ENCODE data around the gene CTPS1.

The CTPS1 gene

DNA sequence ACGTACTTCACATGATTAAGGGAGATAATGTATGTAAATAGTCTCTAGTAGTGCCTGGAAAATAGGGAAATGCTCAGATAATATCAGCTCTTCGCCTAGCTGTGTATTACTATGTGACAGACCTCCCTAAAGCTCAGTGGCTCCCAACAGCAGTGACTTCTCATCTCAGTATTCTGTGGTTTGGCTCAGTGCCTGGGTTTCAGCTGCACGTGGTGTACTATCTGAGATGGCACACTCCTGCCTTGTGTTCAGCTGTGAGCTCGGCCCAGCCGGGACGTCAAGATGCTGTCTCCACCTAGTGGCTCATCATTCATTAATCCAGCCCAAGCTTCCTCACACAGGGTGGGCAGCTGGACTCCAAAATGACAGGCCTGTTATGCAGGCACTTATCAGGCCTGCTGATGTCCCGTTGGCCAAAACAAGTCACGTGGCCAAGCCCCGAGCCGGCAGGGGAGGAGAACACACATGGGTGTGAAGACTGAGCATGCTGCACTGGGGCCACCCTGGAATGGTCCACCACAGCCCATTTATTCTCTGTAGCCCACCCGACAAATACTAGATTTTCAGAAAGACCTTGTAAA, 24.2 kb downstream of the CTPS1 start:
- peak; percentile 93 for DNase-seq

GRCh38 chr1:41005876-41006275, 26.4 kb downstream of the CTPS1 start:
- no peak for DNase-seq

DNA sequence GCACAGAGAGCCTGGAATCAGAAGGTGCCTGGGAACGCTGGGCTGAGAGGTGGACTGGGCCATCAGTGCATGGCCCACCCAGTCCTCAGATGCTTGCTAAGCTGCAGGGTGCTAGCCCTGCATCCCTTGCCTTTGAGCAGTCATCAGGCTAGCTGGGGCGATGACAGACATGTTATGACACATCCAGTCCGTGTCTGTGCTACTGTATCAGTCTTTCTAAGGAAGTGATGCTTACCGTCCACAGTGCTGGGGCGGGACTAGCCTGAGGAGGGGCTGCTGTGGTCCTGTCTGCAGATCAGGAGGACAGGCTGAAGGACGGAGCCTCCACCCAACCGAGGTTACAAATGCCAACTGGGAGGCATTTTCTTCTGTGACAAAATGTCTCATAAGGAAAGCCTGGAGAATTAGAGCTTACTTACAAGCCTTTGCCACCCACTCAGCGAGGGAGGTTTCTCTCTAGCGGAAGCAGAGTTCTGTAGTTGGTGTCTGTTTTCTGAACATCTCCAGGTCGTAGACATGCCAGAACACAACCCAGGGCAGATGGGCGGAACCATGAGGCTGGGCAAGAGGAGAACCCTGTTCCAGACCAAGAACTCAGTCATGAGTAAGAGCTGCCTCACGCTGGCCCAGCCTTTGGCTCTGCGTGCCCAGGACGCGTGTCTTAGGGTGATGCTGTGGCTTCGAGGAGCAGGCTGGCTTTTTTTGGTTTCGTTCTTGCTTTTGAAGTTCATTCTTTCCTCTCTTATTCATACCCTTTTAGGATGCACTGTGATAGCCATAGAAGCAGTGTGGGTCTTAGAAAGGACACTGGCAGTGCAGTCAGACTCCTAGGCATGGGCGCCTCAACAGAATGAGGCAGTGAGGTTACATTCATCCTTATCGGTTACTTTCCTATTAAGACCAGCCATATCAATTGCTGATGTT, 27.7 kb downstream of the CTPS1 start:
- no peak for DNase-seq

DNA sequence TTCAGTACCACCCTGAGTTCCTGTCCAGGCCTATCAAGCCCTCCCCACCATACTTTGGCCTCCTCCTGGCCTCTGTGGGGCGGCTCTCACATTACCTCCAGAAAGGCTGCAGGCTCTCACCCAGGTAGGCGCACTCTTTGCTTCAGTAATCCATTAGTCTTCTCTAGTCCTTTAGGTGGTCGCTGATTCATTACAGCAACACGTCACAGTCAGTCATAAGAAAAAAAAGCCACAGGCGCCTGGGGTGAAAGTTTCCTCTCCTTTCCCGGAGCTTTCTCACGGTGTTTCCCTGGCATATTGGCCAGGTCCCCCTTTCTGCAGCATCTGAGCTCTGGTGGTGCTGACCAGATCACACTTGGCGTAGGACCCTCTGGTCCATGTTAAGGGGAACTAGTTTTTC, 30.0 kb downstream of the CTPS1 start:
- no peak for DNase-seq

GRCh38 chr1:41010345-41010744, 30.8 kb downstream of the CTPS1 start:
- DNase-seq: no peak

DNA sequence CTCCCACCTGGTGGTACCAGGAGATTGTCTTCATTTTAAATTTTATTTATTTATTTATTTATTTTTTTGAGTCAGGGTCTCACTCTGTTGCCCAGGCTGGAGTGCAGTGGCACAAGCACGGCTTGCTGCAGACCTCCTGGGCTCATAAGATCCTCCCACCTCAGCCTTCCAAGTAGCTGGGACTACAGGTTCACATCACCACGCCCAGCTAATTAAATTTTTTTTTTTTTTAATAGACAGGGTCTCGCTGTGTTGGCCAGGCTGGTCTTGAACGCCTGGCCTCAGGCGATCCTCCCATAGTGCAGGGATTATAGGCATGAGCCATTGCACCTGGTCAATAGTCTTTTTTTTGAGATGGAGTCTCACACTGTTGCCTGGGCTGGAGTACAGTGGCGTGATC, 33.5 kb downstream of the CTPS1 start:
- DNase-seq: no peak

DNA sequence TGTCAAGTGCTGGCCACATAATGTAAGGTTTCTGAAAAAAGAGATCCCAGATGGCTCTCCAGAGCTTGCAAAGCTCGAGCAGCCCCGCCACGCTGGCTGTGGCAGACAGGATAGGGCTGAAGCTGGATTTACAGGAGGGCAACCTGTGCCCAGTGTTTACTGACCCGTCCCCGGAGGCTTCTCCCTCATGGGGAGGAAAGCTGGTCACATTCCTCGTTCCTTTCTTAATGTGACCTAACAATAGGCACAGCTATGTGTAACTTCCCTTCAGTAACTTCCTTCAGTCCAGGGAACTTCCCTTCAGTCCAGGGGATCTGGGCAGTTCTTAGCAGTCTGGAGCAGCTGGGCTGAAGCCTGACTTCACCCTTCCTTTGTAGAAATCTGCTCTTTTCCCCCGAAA, 34.3 kb downstream of the CTPS1 start:
- no peak for DNase-seq

DNA sequence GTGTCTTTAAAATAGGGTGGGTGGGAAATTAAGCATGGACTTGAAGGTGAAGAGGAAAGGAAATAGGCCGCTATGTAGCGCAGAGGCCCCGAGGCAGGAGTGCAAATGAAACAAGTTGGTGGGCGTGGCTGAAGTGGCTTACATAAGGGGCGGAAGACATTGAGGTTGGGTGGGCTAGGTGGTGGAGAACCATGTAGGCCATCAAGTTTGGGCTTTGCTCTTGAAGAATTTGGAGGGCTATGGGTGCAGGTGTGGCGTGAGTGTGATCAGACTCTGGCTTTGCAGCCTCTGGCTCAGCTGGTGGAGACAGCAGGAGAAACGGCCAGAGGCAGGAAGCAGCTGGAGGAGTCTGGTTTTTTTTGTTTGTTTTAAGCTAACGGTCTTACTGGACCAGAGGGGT, 35.4 kb downstream of the CTPS1 start:
- DNase-seq: no peak

- DNase-seq: no peak
Observed at GRCh38 chr1:41015281-41015896, 35.9 kb downstream of the CTPS1 start.

- no peak for DNase-seq
Observed at GRCh38 chr1:41015897-41016470, 36.5 kb downstream of the CTPS1 start.

DNA sequence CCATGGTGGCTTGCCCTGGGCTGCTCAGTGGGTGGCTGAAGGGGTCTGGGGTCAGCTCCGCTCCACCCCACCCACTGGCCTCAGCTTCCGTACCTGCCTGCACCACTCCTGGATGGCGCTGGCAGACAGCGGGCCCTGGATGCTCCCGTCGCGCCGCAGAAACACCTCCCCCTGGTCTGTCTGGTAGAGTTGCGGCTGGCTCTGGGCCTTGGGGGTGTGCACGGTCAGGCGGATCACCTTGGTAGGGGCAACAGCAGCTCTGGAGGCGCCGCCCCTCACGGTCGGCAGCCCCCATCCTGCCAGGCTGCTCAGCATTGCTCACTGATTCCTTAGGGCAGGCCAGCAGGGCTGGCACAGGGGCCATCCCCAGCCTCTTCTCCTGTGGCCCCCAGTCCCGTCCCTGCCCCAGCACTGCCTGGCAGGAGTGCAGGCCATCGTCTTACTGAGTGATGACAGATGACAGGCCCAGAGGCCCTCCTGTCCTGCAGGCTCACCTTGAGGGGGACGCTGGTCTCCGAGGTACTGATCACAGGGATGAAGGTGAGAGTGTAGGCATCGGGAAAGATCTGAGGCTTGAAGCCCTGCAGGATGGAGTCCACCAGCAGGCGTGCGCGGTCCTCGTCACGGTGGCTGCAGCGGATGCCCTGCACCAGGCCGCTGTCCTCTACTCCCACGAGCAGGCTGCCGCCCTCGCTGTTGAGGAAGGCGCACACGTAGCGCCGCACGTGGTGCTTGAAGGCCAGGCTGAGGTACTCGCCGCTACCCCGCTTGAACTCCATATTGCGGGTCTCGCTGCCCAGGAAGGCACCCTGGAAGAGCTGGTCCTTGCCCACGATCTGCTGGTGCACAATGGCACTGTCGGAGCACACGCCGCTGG, 37.9 kb downstream of the CTPS1 start:
- DNase-seq: no peak

GRCh38 chr1:41018018-41018410, 38.5 kb downstream of the CTPS1 start:
- DNase-seq: no peak

DNA sequence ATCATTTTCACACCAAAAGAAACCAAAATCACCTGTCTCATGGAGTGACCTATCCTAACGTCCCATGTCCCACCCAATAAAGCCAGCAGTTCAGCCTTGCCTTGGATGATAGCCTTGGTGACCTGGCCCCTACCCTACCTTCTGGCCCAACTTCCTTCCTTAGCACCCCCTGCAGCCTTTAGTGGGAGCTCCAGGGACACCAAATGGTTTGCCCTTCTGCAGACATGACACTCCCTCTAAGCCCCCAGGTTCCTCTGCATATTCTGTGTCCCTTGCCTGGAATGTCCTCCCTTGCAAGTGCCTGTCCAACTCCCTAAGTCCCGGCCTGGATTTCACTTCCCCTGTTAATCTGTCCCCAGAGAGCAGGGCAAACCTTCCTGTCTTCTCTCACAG, 39.9 kb downstream of the CTPS1 start:
- DNase-seq: no peak

DNA sequence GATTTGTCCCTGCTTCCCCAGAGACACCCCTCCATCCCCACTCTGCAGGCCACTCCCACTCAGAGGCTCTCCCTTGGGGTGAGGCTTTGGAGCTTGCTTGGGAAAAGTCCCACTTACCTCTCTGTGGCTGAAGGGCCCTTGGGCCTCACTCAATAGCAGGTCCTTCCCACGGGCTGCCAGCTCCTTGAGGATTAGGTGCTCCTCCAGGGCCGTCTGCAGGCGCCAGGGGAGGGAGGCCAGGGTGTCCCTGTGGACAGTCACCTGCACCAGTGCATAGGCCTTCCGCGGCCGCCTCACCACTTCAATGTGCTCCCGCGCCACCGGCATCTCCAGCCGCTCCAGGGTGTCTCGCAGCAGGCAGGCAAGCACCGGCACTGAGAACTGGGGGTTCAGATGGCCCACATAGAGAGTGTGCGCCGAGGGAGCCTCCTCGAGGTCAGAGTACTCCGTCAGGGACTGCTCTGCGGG, 40.6 kb downstream of the CTPS1 start:
- no peak for DNase-seq

DNA sequence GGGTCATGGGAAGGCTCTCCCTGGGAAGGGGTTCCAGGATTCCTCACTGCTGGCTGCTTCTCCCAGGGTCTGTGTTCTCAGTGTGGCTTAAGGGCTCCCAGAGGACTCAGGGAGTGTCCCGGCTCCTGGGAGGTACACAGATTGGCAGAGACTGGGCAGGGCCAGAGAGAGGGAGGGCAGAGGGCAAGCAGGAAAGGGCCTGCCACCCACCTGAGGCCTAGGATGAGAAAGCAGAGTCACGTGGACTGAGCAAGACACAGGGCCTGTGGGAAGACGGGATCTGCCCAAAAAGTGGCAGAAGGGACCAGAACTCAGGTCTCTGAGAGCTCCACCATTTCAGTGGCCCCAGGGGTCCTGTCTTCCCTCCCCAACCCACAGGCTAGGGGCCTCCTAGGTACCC, 41.2 kb downstream of the CTPS1 start:
- DNase-seq: no peak

DNA sequence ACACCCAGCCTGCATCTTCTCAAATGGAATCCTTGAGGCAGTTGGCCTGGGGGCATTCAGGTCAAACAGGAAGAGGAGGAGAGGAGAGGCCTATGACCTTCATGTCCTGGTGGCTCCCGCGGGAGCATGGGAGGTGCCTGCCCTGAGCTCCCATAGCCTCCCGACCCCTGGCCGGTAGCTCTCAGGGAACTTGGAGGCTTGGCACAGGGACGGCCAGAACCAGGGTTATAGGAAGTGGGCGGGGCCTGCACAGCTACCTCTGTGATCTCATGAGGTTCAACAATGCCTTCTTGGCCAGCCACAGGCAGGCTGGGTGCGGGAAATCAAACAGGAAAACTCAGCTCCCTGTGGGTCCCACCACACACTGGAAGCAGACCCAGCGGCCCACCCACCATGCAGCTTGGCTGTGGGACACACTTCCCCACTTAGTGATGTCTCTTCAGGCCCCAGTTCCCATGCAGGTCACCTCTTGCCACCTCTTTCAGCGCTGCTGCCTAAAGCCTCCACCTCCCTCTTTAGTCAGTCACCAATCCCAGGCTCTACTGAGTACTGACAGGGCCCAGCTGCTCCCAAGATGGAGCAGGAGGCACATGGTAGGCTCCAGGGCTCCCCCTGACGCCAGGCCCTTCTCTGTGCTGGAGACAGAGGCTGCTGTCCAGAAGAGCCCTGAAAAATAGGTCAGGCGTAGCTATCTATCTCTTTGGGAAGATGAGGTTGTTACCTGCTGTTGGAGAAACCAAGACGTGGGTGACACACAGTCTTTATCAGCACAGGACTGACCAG, 42.2 kb downstream of the CTPS1 start, which contains the start of gene SLFNL1:
TSS of gene SLFNL1 (minus strand) at position 200 of the 783 bp plus-strand sequence. CDS start 1,065 bp downstream, outside the sequence.
- no peak for DNase-seq

- no peak for DNase-seq
Observed at GRCh38 chr1:41022424-41022823, 42.9 kb downstream of the CTPS1 start.

- no peak for DNase-seq
Observed at GRCh38 chr1:41023279-41023990, 43.9 kb downstream of the CTPS1 start.

- no peak for DNase-seq
Observed at GRCh38 chr1:41024953-41025352, 45.5 kb downstream of the CTPS1 start.

DNA sequence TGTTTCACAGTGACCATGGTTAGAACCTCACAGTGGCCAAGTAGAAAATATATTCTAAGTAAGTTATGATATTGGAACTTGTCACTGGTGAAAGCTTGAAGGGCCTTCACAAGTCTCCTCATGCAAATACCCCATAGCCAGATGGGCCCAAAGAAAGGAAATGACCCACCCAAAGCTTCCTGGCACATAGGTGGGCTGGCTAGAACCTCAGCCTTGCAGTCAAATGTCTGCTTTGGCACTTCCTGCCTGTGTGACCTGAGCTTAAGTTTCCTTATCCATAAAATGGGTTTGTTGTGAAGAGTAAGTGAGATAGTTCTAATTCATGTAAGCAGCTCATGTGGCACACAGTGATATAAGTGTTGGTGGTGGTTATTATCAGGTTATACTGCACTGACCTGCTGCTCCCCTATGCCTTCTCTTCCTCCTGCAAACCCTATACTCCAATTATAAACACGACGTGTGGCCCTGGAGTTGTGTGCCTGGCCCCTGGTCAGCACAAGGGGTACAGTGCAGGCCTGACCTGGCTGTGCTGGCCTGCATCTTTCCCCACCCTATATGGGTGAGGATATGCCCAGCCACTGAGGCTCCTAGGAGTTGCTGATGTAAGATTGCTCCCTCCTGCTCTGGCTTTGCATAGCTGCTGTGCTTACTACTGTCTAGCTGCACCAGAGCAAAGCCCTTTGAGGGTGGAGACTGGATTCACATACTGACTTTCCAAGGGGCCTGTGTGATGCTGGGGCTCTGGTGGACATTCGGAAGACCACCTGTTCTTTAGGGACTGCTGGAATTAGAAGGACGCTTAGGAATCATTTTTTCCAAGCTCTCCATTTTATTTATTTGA, 46.7 kb downstream of the CTPS1 start:
- DNase-seq: no peak
